Thyroid gland (tissue), 4 donors: Measurements from ENCODE around the gene TMCO4. TPM values are rescaled to one million over a fixed set of nuclear protein-coding genes. Genes with fewer than 3 reads are reported as not detected.
A peak's percentile ranks its signal among the peaks of the same experiment; 100 is the strongest.

ENCODE experiments used
- DNase-seq, 2 donors: peaks; one replicate each; pipeline ENCODE4 v3.0.0-alpha.2; 2019
- H3K27ac ChIP-seq, 3 donors: fragments of 200-600 bp; sonication (generic); 1 replicate in 2 of 3; 2 replicates in 1 of 3; pipeline ENCODE4 v1.5.1; 2016 to 2019; ENCODE audit warnings: mild to moderate bottlenecking in 1 of 3, moderate library complexity in 1 of 3
- H3K27me3 ChIP-seq: fragments of 200-600 bp; sonication (generic); one replicate; pipeline ENCODE4 v1.5.1; 2019
- H3K36me3 ChIP-seq, 2 donors: fragments of 200-600 bp; sonication (generic); one replicate each; pipeline ENCODE4 v1.5.1; 2016 to 2019
- H3K4me1 ChIP-seq, 2 donors: fragments of 200-600 bp; sonication (generic); one replicate each; pipeline ENCODE4 v1.5.1; 2017 to 2019
- H3K4me3 ChIP-seq, 3 donors: fragments of 200-600 bp; sonication (generic); replicated peaks in 1 of 3; 1 replicate in 2 of 3; 2 replicates in 1 of 3; pipeline ENCODE4 v1.5.1; 2016; ENCODE audit warnings: mild to moderate bottlenecking in 1 of 3
- H3K9me3 ChIP-seq: fragments of 200-600 bp; sonication (generic); one replicate; pipeline ENCODE4 v1.5.1; 2017
- CTCF ChIP-seq, 6 experiments: fragments of 200-600 bp in 3 of 6; fragments of 450-650 bp in 3 of 6; sonication (generic) in 3 of 6; IDR thresholded peaks; one replicate each; pipeline ENCODE4 v1.5.1; 2016 to 2019; ENCODE audit warnings: antibody characterized with exemption in 6 of 6, mild to moderate bottlenecking in 2 of 6, inconsistent platforms in 1 of 6, moderate library complexity in 1 of 6
- POLR2A ChIP-seq, 2 donors: fragments of 450-650 bp; IDR thresholded peaks; one replicate each; pipeline ENCODE4 v1.6.1; 2017; ENCODE audit warnings: antibody characterized with exemption in 2 of 2, mild to moderate bottlenecking in 2 of 2, moderate library complexity in 1 of 2
- WGBS, 2 donors: methylation state at CpG; one replicate each; pipeline ENCODE4 v1.1.5; 2017; 5-methylcytosine and 5-hydroxymethylcytosine counted together
- intact Hi-C: fragments of 100-400 bp; cut with DNase I; formaldehyde crosslinking; loops from one replicate; pipeline ENCODE4 v1.15.1; 2023
- total RNA-seq, 4 donors: library from RNA; depleted of rRNA; stranded (reverse); fragments of >200 nt; gene quantifications; one replicate each; pipeline ENCODE4 v1.2.3, GENCODE V29; 2016

Gene TMCO4
- total RNA-seq, 4 donors from 2014 or later, result 34.3 to 67.7 (median 61.4) TPM

- Histone ChIP-seq H3K27me3 (no peaks in the 10 kb centered on the region), H3K4me1 (peaks cover 0 to 15% of the 10 kb centered on the region in 2 donors), H3K4me3 (no peak overlapping the region), H3K9me3 (no peaks in the 10 kb centered on the region), H3K27ac (no peak overlapping the region), H3K36me3 (no peaks in the 10 kb centered on the region)
- intact Hi-C loops, result loop anchor here (10.0 kb wide), 1 partner anchor 401 kb away; the partner anchor contains the start of genes EMC1 and MRTO4
- no peak for DNase-seq
- no peak for TF ChIP-seq POLR2A (IDR thresholded peaks at IDR 0.05)
- no peak for TF ChIP-seq CTCF (IDR thresholded peaks at IDR 0.05)
- 91 to 92% methylated on average over 9 of the region's 9 CpGs for WGBS, 2 donors
Observed at GRCh38 chr1:19656134-19656779, 143.5 kb downstream of the TMCO4 start.

GRCh38 chr1:19655718-19656080 is 144.0 kb downstream of the TMCO4 start:
- no peaks in the 10 kb centered on the region for H3K27me3 ChIP-seq
- H3K27ac ChIP-seq, result no peak overlapping the region
- peaks cover 5 to 20% of the 10 kb centered on the region in 2 donors for H3K4me1 ChIP-seq
- no peaks in the 10 kb centered on the region for H3K36me3 ChIP-seq
- no peak for TF ChIP-seq POLR2A (IDR thresholded peaks at IDR 0.05)
- no peak for TF ChIP-seq CTCF (IDR thresholded peaks at IDR 0.05)
- intact Hi-C loops, result loop anchor here (10.0 kb wide), 1 partner anchor 401 kb away; the partner anchor contains the start of genes EMC1 and MRTO4
- no peak overlapping the region for H3K4me3 ChIP-seq
- WGBS, 2 donors, result 91 to 92% methylated on average over 8 of the region's 8 CpGs
- no peak for DNase-seq
- no peaks in the 10 kb centered on the region for H3K9me3 ChIP-seq

- no peak for TF ChIP-seq CTCF (IDR thresholded peaks at IDR 0.05)
- TF ChIP-seq POLR2A (IDR thresholded peaks at IDR 0.05), result no peak
- H3K36me3 ChIP-seq, result no peaks in the 10 kb centered on the region
- WGBS, 2 donors, result 47 to 51% methylated on average over 5 to 14 of the region's 15 CpGs
- no peaks in the 10 kb centered on the region for H3K9me3 ChIP-seq
- DNase-seq, result peak; percentile 80 to 86
- H3K27ac ChIP-seq, result no peak overlapping the region
- peaks cover 10 to 26% of the 10 kb centered on the region in 2 donors for H3K4me1 ChIP-seq
- intact Hi-C loops, result loop anchor here (5.0 to 10.0 kb wide), 2 partner anchors 268 to 400 kb away; partner anchors contain the start of genes EMC1 and MRTO4
- no peak overlapping the region for H3K4me3 ChIP-seq
- H3K27me3 ChIP-seq, result no peaks in the 10 kb centered on the region
Observed at GRCh38 chr1:19654886-19655717, 144.6 kb downstream of the TMCO4 start.

GRCh38 chr1:19654386-19654785 is 145.3 kb downstream of the TMCO4 start:
- Histone ChIP-seq H3K27me3 (no peaks in the 10 kb centered on the region), H3K27ac (no peak overlapping the region), H3K36me3 (no peaks in the 10 kb centered on the region), H3K4me3 (no peak overlapping the region), H3K4me1 (peaks cover 10 to 27% of the 10 kb centered on the region in 2 donors), H3K9me3 (no peaks in the 10 kb centered on the region)
- DNase-seq, result no peak
- 36 to 63% methylated on average over 5 of the region's 5 CpGs for WGBS, 2 donors
- no peak for TF ChIP-seq POLR2A (IDR thresholded peaks at IDR 0.05)
- TF ChIP-seq CTCF (IDR thresholded peaks at IDR 0.05), result no peak
- intact Hi-C loops, result loop anchor here (5.0 to 10.0 kb wide), 2 partner anchors 267 to 400 kb away; partner anchors contain the start of genes EMC1 and MRTO4
